ENCODE results near the gene CHKB.
A peak's percentile ranks its signal among the peaks of the same experiment; 100 is the strongest.

The CHKB gene

GRCh38 chr22:50576806-50577696 lies 5.6 kb downstream of the CHKB start:
- FAIRE-seq = no peak

DNA sequence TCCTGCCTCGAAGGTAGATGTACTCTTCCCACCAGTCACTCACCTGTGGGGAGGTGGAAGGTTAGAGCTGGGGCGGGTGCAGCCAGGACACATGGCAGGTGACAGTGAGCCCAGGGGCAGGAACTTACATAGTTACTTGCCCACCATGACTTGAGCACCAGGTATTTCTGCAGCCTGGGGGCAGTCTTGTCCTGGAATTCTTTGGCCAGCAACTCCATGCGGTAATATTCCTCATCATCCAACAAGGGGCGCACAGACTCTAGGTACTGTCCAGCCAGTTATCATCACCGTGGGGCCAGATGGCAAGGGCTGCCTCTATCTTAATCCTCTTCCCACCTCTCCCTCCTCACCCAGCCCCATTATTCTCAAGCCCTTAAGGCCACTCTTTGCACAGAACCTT lies 6.6 kb downstream of the CHKB start:
- FAIRE-seq (no peak), DNase-seq (ENCODE audit: extremely low spot score, insufficient read length, low read depth) (no peak)

More at GRCh38 chr22:50576806-50577696, 5.6 kb downstream of the CHKB start:
- no peak for DNase-seq (ENCODE audit: extremely low spot score, insufficient read length, low read depth)

DNA sequence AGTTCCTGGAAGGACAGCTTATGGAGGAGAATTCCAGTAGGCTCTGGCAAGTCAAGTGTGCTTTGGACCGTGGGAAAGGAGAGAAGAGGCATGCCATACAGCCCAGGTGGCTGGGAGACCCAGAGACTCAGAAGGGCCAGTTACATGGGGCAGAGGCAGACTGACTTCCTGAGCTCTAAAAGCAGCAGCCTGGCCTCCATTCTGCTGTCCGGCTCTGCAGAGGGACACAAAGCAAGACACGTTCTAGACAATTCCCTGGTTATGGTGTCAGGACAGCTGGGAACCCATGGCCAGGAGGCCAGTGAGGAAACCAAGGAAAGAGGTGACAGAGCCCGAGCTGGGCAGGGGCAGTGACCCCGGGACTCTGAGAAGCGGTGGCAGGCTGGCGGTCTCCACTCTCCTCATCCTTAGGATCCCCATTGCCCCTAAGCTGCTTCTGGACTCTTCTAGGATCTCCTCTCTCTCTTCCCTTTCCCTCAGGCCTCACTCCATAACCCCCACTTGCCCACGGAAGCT lies 7.2 kb downstream of the CHKB start:
- no peak for FAIRE-seq
- DNase-seq (ENCODE audit: extremely low spot score, insufficient read length, low read depth) = no peak

DNA sequence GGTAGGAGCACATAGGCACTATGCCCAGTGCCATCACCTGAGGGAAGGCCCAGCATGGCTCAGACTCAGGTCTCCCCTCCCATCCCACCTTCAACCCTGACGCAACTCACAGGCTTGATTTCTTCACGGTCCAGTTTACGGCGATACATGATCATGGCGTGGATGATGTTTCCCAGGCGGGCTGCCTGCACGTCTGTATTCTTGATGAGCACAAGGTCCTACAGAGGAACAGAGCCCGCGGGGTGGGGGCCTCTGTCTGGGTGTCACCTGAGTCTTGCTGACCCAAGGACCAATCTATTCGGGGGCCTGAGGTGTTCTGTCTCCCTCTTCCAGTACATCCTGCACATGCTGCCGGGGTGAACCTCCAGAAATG lies 8.3 kb downstream of the CHKB start:
- FAIRE-seq (no peak), DNase-seq (ENCODE audit: extremely low spot score, insufficient read length, low read depth) (no peak)

GRCh38 chr22:50573491-50574382 lies 8.9 kb downstream of the CHKB start:
- no peak for DNase-seq (ENCODE audit: extremely low spot score, insufficient read length, low read depth)
- FAIRE-seq = no peak

- FAIRE-seq (no peak), DNase-seq (ENCODE audit: extremely low spot score, insufficient read length, low read depth) (no peak)
Measured at GRCh38 chr22:50572965-50573364, 9.7 kb downstream of the CHKB start.

DNA sequence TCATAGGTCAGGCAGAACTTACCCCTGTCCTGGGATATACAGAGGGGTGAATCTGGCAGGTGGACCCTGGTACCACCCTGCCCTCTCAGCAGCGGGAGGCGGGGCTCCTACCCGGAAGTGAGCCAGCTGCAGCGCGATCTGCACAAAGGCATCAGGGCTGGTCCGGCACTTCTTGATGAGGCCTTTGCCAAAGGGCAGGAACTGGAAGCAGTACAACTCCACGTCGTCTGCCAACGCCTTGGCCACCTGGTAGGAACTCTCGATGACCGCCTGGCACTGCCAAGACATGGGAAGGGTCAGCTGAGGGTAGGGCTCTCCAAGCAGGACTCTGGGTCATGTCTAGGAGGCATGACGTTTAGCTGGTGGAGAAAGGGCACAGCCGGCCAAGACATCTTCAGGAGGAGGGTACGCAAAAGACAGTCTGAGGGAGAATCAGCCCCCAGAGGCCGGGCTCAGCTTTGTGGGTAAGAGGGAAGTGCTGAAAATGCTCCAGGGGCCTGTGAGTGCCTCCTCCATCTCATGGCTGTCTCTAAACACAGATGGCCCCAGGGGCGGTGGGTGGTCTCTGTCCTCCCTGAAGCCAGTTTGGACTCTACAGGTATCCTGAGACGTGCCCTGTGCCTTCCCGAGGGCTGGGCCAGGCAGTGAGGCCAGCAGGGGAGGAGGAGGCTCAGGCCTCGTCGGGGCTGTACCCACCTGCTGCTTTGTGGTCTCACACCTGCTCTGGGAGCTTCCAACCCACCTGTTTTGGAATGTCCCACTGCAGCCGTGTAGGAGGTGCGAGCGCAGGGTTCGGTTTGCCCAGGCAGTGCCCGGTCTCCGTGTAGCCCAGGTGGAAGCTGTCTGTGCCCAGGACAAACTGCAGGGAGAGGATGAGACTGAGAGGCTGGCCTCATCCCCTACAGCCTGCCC lies 11.1 kb downstream of the CHKB start:
- DNase-seq (ENCODE audit: extremely low spot score, insufficient read length, low read depth) (no peak), FAIRE-seq (no peak)

DNA sequence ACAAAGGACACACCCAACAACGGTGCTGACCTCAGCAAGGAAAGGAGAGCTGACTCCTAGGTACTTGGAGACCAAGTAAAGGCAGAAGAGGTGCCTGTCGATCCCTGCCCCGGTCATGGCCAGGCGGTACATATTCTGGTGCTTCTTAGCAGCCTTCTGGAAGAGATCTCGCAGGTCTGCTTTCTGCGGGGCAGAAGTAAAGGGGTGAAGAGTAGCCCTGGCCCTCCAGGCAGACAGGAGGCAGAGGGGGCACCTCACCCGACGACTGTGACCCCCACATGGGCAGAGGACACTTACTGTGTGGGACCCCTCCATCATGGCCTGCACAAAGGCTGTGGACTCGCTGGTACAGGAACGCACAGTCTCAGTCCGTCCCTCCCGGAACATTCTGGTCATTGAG lies 11.8 kb downstream of the CHKB start:
- no peak for DNase-seq (ENCODE audit: extremely low spot score, insufficient read length, low read depth)
- no peak for FAIRE-seq

- DNase-seq (ENCODE audit: extremely low spot score, insufficient read length, low read depth) (no peak), FAIRE-seq (no peak)
Measured at GRCh38 chr22:50569896-50570535, 12.6 kb downstream of the CHKB start.

DNA sequence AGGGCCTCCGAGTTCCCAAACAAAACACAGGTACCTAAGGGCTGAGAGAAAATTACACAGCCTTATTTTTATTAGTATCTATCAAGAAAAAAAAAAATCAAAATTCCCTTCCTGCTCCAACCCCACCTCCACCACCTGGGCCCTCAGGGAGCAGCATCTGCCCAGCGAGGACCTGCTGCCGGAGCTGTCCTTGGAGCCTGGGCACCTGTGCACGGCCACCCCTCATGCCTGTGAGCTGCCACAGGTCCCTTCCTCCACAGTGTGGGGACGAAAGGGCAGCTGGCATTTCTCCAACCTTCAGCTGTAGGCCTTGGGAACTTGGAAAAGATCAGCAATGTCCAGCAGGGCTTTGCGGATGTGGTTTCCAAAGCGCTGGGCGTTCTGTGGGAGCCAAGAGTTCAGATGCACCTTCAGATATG lies 13.6 kb downstream of the CHKB start:
- DNase-seq (ENCODE audit: extremely low spot score, insufficient read length, low read depth) = no peak
- no peak for FAIRE-seq

DNA sequence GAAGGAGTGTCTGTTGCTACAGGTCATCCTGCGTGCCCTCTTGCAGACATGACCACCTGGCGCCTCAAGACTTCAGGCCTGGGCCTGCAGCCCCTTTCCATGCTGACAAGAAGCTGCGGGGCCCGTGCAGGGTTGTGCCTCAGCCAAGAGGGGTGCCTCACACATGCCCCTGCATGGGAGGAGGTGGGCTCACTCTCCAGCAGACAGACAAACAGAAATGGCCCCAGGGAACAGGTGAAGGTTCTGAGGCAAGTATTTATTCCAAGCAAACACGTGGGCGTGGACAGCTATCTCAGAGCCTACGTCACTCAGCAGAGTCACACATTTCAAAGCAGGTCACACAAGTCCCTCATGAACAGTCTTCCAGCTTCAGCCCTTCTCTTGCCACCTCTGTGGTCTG lies 14.0 kb downstream of the CHKB start:
- FAIRE-seq (no peak), DNase-seq (ENCODE audit: extremely low spot score, insufficient read length, low read depth) (no peak)

GRCh38 chr22:50567721-50568252 lies 14.9 kb downstream of the CHKB start:
- FAIRE-seq = no peak
- DNase-seq (ENCODE audit: extremely low spot score, insufficient read length, low read depth) = no peak

GRCh38 chr22:50564289-50564688 lies 18.4 kb downstream of the CHKB start:
- FAIRE-seq = no peak
- DNase-seq (ENCODE audit: extremely low spot score, insufficient read length, low read depth) = no peak

GRCh38 chr22:50563413-50564160 lies 19.1 kb downstream of the CHKB start:
- DNase-seq (ENCODE audit: extremely low spot score, insufficient read length, low read depth) = no peak

DNA sequence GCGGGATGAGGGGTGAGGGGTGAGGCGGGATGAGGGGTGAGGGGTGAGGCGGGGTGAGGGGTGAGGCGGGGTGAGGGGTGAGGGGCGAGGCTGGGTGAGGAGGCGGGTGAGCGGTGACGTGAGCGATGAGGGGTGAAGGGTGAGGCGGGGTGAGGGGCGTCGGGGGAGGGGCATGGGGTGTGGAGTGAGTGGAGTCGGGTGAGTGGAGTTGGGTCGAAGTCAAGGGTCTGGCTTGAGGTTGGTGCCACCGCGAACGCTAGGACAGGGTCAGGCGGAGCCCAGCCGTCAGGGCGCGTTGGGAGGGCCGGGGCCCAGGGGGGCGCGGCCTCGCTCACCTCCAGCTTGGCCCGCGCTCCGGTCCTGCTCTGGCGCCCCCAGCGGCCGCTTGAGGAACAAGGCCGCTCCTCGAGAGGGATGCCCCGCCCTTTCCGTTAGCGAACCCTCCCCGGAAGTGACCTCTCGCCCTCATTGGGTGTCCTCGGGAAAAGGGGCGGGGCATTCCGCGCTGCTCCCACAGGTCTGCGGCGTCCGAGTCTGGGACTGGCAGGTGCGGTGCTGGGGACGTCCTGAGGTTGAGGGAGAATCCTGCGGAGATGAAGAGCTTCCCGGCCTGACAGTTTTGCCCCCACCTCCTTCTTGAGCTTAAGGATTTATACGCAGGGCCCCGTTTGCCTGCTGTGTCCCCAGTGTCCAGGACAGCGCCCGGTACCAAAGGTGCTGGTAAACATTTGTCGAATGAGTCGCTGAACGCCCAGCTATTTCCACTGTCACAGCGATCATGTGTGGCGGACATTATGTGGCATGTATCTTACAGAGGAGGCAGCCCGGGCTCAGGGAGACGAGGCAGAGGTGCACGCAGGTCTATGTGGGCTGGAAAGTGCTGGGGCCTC lies 19.9 kb downstream of the CHKB start, which contains the start of gene SYCE3:
Gene SYCE3 (minus strand): TSS at position 397 of the 890 bp plus-strand sequence. CDS start 6,514 bp downstream, outside the sequence.
- FAIRE-seq (peak; percentile 98), DNase-seq (ENCODE audit: extremely low spot score, insufficient read length, low read depth) (peak; percentile 83)

More at GRCh38 chr22:50563413-50564160, 19.1 kb downstream of the CHKB start:
- no peak for FAIRE-seq

- FAIRE-seq (no peak), DNase-seq (ENCODE audit: extremely low spot score, insufficient read length, low read depth) (no peak)
Measured at GRCh38 chr22:50561401-50562358, 21.0 kb downstream of the CHKB start.

Data from GM18507 (cell line).